ENCODE data around the gene C22orf23. TPM values are rescaled to one million over a fixed set of nuclear protein-coding genes. Genes with fewer than 3 reads are reported as not detected.
A peak's percentile ranks its signal among the peaks of the same experiment; 100 is the strongest.

Gene C22orf23
- total RNA-seq, 3 donors from 2014 or later = 0.64 TPM; not detected in 2

GRCh38 chr22:37906364-37907008 is 46.9 kb downstream of the C22orf23 start:
- intact Hi-C loops (cut with DNase I; ENCODE audit: low total_unique reads) = no loop called here
- TF ChIP-seq POLR2A (IDR thresholded peaks at IDR 0.05) (no peak), POLR2AphosphoS5 (IDR thresholded peaks at IDR 0.05) (no peak), CTCF (IDR thresholded peaks at IDR 0.05) (no peak)
- Histone ChIP-seq H3K27me3 (no peaks in the 10 kb centered on the region), H3K36me3 (no peaks in the 10 kb centered on the region), H3K4me1 (peaks cover 5 to 8% of the 10 kb centered on the region in 2 donors), H3K9me3 (no peaks in the 10 kb centered on the region), H3K4me3 (peak overlapping the region; percentile 66 to 84 (median 69)), H3K27ac (peak overlapping the region; percentile 86 to 96)
- no peak for DNase-seq (ENCODE audit: low spot score in 2 of 2)

- Histone ChIP-seq H3K4me3 (peak within 1 kb of the TSS; percentile 66 to 84 (median 69)), H3K27me3 (no peaks in the 10 kb centered on the region), H3K27ac (peak within 1 kb of the TSS; percentile 90 to 96), H3K9me3 (no peaks in the 10 kb centered on the region), H3K4me1 (peaks cover 5 to 8% of the 10 kb centered on the region in 2 donors), H3K36me3 (no peaks in the 10 kb centered on the region)
- TF ChIP-seq POLR2AphosphoS5 (IDR thresholded peaks at IDR 0.05) (no peak), CTCF (IDR thresholded peaks at IDR 0.05) (peak in 1 of 3 donors; percentile 47)
- intact Hi-C loops (cut with DNase I; ENCODE audit: low total_unique reads) = no loop called here
- DNase-seq (ENCODE audit: low spot score in 2 of 2) = peak; percentile 58 to 64
Observed at GRCh38 chr22:37905534-37906363, 47.7 kb downstream of the C22orf23 start, which contains the start of gene MICALL1. Gene MICALL1, plus strand, starts transcription at chr22:37906297. Its CDS starts 126 bp downstream, at chr22:37906423.

GRCh38 chr22:37904572-37905533 is 48.5 kb downstream of the C22orf23 start:
- Histone ChIP-seq H3K36me3 (no peaks in the 10 kb centered on the region), H3K27me3 (no peaks in the 10 kb centered on the region), H3K9me3 (no peaks in the 10 kb centered on the region), H3K4me3 (peak overlapping the region; percentile 66 to 84 (median 69)), H3K27ac (peak overlapping the region; percentile 90 to 96), H3K4me1 (peaks cover 5 to 8% of the 10 kb centered on the region in 2 donors)
- DNase-seq (ENCODE audit: low spot score in 2 of 2) = no peak
- intact Hi-C loops (cut with DNase I; ENCODE audit: low total_unique reads) = no loop called here
- TF ChIP-seq POLR2A (IDR thresholded peaks at IDR 0.05) (no peak), CTCF (IDR thresholded peaks at IDR 0.05) (no peak), POLR2AphosphoS5 (IDR thresholded peaks at IDR 0.05) (peak in 1 of 3 donors; percentile 74)

- Histone ChIP-seq H3K27ac (peak overlapping the region; percentile 90 to 93), H3K36me3 (no peaks in the 10 kb centered on the region), H3K9me3 (no peaks in the 10 kb centered on the region), H3K4me3 (no peak overlapping the region), H3K27me3 (no peaks in the 10 kb centered on the region), H3K4me1 (peaks cover 0 to 35% of the 10 kb centered on the region in 2 donors)
- DNase-seq (ENCODE audit: low spot score in 2 of 2) = peak; percentile 71 to 92
- TF ChIP-seq POLR2AphosphoS5 (IDR thresholded peaks at IDR 0.05) (peak in 2 of 3 donors; percentile 32 to 55), POLR2A (IDR thresholded peaks at IDR 0.05) (no peak), CTCF (IDR thresholded peaks at IDR 0.05) (no peak)
- intact Hi-C loops (cut with DNase I; ENCODE audit: low total_unique reads) = no loop called here
Observed at GRCh38 chr22:37898441-37899181, 54.8 kb downstream of the C22orf23 start.

All from breast epithelium (tissue), 4 donors.